Prostate gland (tissue), 2 donors: ENCODE measurements around the gene TMPRSS9. TPM values are rescaled to one million over a fixed set of nuclear protein-coding genes. Genes with fewer than 3 reads are reported as not detected.

Source experiments
- DNase-seq: peaks from one replicate; pipeline ENCODE4 v3.0.0-alpha.2; 2019; ENCODE audit warnings: low spot score
- H3K27ac ChIP-seq, 2 donors: fragments of 200-600 bp; sonication (generic); 2 replicates each; pipeline ENCODE4 v1.5.1; 2017 to 2019
- H3K27me3 ChIP-seq: fragments of 200-600 bp; sonication (generic); replicated peaks from 2 replicates; pipeline ENCODE4 v1.5.1; 2019; ENCODE audit not compliant: insufficient read depth
- H3K36me3 ChIP-seq, 2 donors: fragments of 200-600 bp; sonication (generic); 1 replicate in 1 of 2; 2 replicates in 1 of 2; pipeline versions ENCODE4 v1.5.1 to v1.8.1; 2017 to 2019
- H3K4me1 ChIP-seq: fragments of 200-600 bp; sonication (generic); replicated peaks from 2 replicates; pipeline ENCODE4 v1.5.1; 2019
- H3K4me3 ChIP-seq, 2 donors: fragments of 200-600 bp; sonication (generic); 2 replicates each; pipeline ENCODE4 v1.5.1; 2017 to 2019
- H3K9me3 ChIP-seq: fragments of 200-600 bp; sonication (generic); 2 replicates; pipeline ENCODE4 v1.5.1; 2017
- CTCF ChIP-seq, 4 experiments: fragments of 200-600 bp in 2 of 4; fragments of 450-650 bp in 2 of 4; sonication (generic) in 2 of 4; IDR thresholded peaks; 1 replicate in 3 of 4; 2 replicates in 1 of 4; pipeline ENCODE4 v1.5.1; 2016 to 2019; ENCODE audit warnings: antibody characterized with exemption in 4 of 4, mild to moderate bottlenecking in 2 of 4, moderate library complexity in 2 of 4
- POLR2A ChIP-seq: fragments of 450-650 bp; IDR thresholded peaks from one replicate; pipeline ENCODE4 v1.6.1; 2016; ENCODE audit warnings: antibody characterized with exemption, mild to moderate bottlenecking
- POLR2AphosphoS5 ChIP-seq: sonication (generic); formaldehyde crosslinking; IDR thresholded peaks from one replicate; pipeline ENCODE4 v1.6.1; 2017; ENCODE audit warnings: antibody characterized with exemption
- WGBS: methylation state at CpG from one replicate; pipeline ENCODE4 v1.1.5; 2018; 5-methylcytosine and 5-hydroxymethylcytosine counted together
- intact Hi-C: fragments of 100-400 bp; cut with DNase I; formaldehyde crosslinking; loops from one replicate; pipeline ENCODE4 v1.14.2; 2022
- total RNA-seq, 2 donors: library from RNA; depleted of rRNA; stranded (reverse); fragments of >200 nt; gene quantifications; one replicate each; pipeline ENCODE4 v1.1.0, GENCODE V29; 2016

TMPRSS9 gene
- total RNA-seq, 2 donors from 2014 or later: 0.14 to 2.2 TPM

DNA sequence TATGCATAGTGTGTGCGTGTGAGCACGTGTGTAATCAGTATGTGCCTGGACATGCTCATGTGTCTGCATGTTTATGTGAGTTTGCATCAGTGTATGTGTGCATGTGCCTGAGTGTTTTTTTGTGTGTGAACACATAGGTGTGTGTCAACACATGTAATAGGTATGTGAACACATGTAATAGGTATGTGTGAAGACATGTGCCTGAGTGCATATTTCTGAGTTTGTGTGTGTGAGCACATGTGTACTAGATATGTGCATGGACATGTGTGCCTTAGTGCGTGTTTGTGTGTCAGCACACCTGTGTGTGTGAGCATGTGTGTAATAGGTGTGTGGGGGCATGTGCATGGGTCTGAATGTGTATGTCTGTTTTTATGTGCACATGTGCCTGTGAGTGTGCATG lies 24.2 kb upstream of the TMPRSS9 start:
- WGBS: 90% methylated on average over 3 of the region's 3 CpGs
- no peak for DNase-seq
- Histone ChIP-seq H3K9me3 (no peaks in the 10 kb centered on the region), H3K36me3 (no peaks in the 10 kb centered on the region), H3K27me3 (no peaks in the 10 kb centered on the region), H3K27ac (no peak overlapping the region), H3K4me3 (no peak overlapping the region), H3K4me1 (peaks cover 4% of the 10 kb centered on the region)
- TF ChIP-seq CTCF (IDR thresholded peaks at IDR 0.05): no peak
- no peak for TF ChIP-seq POLR2AphosphoS5
- TF ChIP-seq POLR2A: no peak
- intact Hi-C loops: no loop called here

DNA sequence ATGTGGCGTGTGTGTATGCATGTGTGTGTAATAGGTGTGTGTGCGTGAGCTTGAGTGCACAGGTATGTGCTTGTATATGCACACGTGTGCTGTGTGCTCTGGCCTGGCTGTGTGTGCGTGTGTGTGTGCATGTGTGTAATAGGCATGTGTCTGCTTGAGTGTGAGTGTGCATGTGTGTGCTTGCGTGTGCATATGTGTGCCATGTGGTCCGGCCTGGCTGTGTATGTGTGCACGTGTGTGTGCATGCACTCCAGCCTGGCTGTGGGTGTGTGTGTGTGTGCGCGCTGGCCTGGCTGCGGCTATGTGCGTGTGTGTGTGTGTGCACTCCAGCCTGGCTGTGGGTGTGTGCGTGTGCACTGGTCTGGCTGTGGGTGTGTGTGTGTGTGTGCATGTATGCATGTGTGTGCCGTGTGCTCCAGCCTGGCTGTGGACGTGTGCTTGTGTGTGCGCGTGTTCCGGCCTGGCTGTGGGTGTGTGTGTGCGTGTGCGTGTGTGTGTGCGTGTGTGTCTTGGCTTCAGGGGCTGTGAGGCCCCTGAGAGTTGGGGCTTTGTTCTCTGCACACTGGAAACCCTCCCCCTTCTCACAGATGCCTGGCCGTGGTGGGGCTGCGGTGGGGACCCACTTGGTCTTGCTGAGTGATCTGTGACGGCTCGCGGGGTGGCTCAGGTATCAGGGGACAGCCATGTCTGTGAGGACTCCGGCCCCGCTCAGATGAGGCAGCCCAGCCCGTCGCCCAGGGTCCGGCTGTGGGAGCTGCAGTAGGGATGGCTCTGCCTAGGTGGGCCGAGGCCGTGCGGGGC lies 23.3 kb upstream of the TMPRSS9 start:
- Histone ChIP-seq H3K4me1 (peaks cover 4% of the 10 kb centered on the region), H3K9me3 (no peaks in the 10 kb centered on the region), H3K36me3 (no peaks in the 10 kb centered on the region), H3K27ac (no peak overlapping the region), H3K4me3 (no peak overlapping the region), H3K27me3 (no peaks in the 10 kb centered on the region)
- DNase-seq: no peak
- TF ChIP-seq POLR2A (no peak), POLR2AphosphoS5 (no peak), CTCF (IDR thresholded peaks at IDR 0.05) (no peak)
- WGBS: 88% methylated on average over 32 of the region's 33 CpGs
- intact Hi-C loops: no loop called here

DNA sequence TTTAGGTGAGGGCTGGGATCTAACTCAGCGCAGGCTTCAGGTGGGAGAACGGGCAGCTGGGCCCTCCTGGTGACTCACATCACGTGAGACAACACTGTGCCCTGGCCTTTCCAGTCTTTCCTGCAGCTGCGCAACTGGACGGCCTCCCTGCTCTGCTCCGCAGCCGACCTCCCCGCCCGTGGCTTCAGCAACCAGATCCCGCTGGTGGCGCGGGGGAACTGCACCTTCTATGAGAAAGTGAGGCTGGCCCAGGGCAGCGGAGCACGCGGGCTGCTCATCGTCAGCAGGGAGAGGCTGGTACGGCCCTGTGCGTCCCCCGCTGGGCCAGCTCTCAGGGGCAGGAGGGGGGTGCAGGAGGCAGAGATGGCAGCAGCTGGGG lies 22.7 kb upstream of the TMPRSS9 start:
- peaks cover 4% of the 10 kb centered on the region for H3K4me1 ChIP-seq
- no peak for DNase-seq
- intact Hi-C loops: no loop called here
- no peaks in the 10 kb centered on the region for H3K27me3 ChIP-seq
- WGBS: 67% methylated on average over 18 of the region's 19 CpGs
- no peaks in the 10 kb centered on the region for H3K9me3 ChIP-seq
- H3K36me3 ChIP-seq: no peaks in the 10 kb centered on the region
- H3K4me3 ChIP-seq: no peak overlapping the region
- H3K27ac ChIP-seq: no peak overlapping the region
- no peak for TF ChIP-seq POLR2AphosphoS5
- no peak for TF ChIP-seq POLR2A
- TF ChIP-seq CTCF (IDR thresholded peaks at IDR 0.05): peak in 1 of 4 experiments; percentile 7

GRCh38 chr19:2338055-2338615 lies 21.9 kb upstream of the TMPRSS9 start:
- no peaks in the 10 kb centered on the region for H3K36me3 ChIP-seq
- peaks cover 3% of the 10 kb centered on the region for H3K4me1 ChIP-seq
- intact Hi-C loops: no loop called here
- WGBS: 98% methylated on average over 20 of the region's 21 CpGs
- H3K4me3 ChIP-seq: no peak overlapping the region
- H3K9me3 ChIP-seq: no peaks in the 10 kb centered on the region
- no peak for DNase-seq
- TF ChIP-seq POLR2A (no peak), CTCF (IDR thresholded peaks at IDR 0.05) (no peak)
- H3K27me3 ChIP-seq: no peaks in the 10 kb centered on the region
- no peak overlapping the region for H3K27ac ChIP-seq
